Upper lobe of right lung (tissue), 1 donor: ENCODE results near the gene MATN3. TPM values are rescaled to one million over a fixed set of nuclear protein-coding genes. Genes with fewer than 3 reads are reported as not detected.

ENCODE experiments used
- ATAC-seq: fragments of 200-7000 bp; cut with Tn5 transposase; one replicate; pipeline ENCODE4 v1.9.1; 2020; ENCODE audit warnings: mild to moderate bottlenecking, moderate library complexity
- DNase-seq: peaks from one replicate; pipeline ENCODE4 v3.0.0-alpha.2; 2020
- H3K27ac ChIP-seq: fragments of 200-600 bp; one replicate; pipeline ENCODE4 v1.8.0; 2022
- H3K27me3 ChIP-seq: fragments of 200-600 bp; one replicate; pipeline ENCODE4 v1.8.0; 2022; ENCODE audit warnings: mild to moderate bottlenecking
- H3K36me3 ChIP-seq: fragments of 200-600 bp; one replicate; pipeline ENCODE4 v1.8.0; 2022
- H3K4me1 ChIP-seq: fragments of 200-600 bp; one replicate; pipeline ENCODE4 v1.8.0; 2022
- H3K4me3 ChIP-seq: fragments of 200-600 bp; one replicate; pipeline ENCODE4 v1.8.0; 2022; ENCODE audit warnings: mild to moderate bottlenecking
- H3K9me3 ChIP-seq: fragments of 200-600 bp; one replicate; pipeline ENCODE4 v1.8.0; 2022
- intact Hi-C: fragments of 100-400 bp; cut with DNase I; formaldehyde crosslinking; loops from one replicate; pipeline ENCODE4 v1.11.0; 2022
- total RNA-seq: library from RNA; stranded (reverse); fragmentation: NEBNext Ultra II Directional; extraction: Animal tissue kit (Norgen Biotek cat#: 25700); gene quantifications from one replicate; pipeline ENCODE4 v1.2.1, GENCODE V29; 2021
- TF ChIP-seq, protein P1 (sequence below): fragments of 200-600 bp; IDR thresholded peaks from one replicate; pipeline ENCODE4 v1.8.0; 2022; ENCODE audit warnings: antibody characterized with exemption
- donor health status: DM: no; HTN: yes; CAD: no; lungs with severe emphysema.

Gene MATN3
- total RNA-seq, 1 donor from 2014 or later: 11.7 TPM

DNA sequence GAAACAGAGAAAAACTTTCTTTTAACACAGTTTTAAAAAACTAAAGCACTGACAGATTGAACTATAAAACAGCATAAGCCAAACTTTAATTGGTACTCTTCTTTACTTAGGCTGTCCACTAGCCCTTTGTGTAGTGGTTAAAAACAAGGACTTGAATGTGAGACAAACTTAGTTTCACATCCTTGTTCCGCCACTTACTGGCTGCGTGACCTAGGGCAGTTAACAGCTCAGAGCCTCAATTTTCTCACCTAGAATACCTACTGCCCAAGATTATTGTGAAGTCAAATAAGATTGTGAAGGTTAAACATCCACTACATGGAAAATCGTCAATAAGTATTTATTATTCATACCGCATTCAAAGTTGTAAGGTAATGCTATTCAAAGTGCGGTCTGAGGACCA lies 24.5 kb downstream of the MATN3 start:
- Histone ChIP-seq H3K4me1 (no peaks in the 10 kb centered on the region), H3K27me3 (no peaks in the 10 kb centered on the region), H3K27ac (no peak overlapping the region), H3K36me3 (no peaks in the 10 kb centered on the region), H3K9me3 (no peaks in the 10 kb centered on the region), H3K4me3 (no peak overlapping the region)
- DNase-seq (no peak), ATAC-seq (no peak)
- intact Hi-C loops: no loop called here
- TF ChIP-seq, protein P1, sequence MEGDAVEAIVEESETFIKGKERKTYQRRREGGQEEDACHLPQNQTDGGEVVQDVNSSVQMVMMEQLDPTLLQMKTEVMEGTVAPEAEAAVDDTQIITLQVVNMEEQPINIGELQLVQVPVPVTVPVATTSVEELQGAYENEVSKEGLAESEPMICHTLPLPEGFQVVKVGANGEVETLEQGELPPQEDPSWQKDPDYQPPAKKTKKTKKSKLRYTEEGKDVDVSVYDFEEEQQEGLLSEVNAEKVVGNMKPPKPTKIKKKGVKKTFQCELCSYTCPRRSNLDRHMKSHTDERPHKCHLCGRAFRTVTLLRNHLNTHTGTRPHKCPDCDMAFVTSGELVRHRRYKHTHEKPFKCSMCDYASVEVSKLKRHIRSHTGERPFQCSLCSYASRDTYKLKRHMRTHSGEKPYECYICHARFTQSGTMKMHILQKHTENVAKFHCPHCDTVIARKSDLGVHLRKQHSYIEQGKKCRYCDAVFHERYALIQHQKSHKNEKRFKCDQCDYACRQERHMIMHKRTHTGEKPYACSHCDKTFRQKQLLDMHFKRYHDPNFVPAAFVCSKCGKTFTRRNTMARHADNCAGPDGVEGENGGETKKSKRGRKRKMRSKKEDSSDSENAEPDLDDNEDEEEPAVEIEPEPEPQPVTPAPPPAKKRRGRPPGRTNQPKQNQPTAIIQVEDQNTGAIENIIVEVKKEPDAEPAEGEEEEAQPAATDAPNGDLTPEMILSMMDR: no peak

DNA sequence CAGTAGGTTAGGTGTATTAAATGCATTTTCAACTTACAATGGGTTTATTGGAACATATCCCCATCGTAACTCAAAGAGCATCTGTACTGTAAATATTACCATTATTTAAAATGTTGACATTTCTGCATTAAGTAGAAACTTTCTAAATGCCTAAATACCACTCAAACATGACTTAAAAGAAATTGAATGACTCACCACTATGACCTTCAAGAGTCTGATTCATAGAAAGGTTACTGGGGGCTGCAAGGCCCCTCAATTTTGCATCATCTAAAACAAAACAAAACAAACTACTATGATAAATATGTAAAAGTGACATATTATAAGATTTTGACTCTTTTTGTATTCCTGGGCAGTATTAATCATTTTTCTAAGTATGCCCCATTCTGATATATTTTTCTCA lies 30.2 kb downstream of the MATN3 start:
- peaks cover 6% of the 10 kb centered on the region for H3K36me3 ChIP-seq
- no peak overlapping the region for H3K4me3 ChIP-seq
- DNase-seq (no peak), ATAC-seq (no peak)
- no peaks in the 10 kb centered on the region for H3K4me1 ChIP-seq
- H3K9me3 ChIP-seq: no peaks in the 10 kb centered on the region
- H3K27me3 ChIP-seq: no peaks in the 10 kb centered on the region
- H3K27ac ChIP-seq: no peak overlapping the region
- TF ChIP-seq, protein P1: no peak
- intact Hi-C loops: no loop called here

DNA sequence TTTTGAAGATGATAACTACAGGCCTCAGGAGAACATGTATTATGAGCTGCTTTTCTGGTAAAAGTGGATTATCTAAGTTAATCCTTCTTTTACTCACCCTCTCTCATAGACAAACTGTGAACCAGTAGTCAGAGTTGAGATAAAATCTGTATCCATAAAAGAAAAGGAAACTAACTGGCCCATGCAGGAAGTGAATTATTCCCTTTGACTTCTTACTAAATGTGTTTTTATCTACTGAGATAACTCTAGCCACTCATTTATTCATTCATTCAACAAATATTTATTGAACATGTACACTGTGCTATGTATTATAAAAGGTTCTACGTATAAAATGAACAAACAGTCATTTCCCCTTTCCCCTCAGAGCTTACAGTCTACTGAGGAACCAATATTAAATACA lies 32.5 kb downstream of the MATN3 start:
- TF ChIP-seq, protein P1: no peak
- Histone ChIP-seq H3K4me3 (no peak overlapping the region), H3K36me3 (peaks cover 14% of the 10 kb centered on the region), H3K27ac (no peak overlapping the region), H3K4me1 (no peaks in the 10 kb centered on the region), H3K27me3 (no peaks in the 10 kb centered on the region), H3K9me3 (no peaks in the 10 kb centered on the region)
- no peak for ATAC-seq
- DNase-seq: no peak
- intact Hi-C loops: no loop called here

DNA sequence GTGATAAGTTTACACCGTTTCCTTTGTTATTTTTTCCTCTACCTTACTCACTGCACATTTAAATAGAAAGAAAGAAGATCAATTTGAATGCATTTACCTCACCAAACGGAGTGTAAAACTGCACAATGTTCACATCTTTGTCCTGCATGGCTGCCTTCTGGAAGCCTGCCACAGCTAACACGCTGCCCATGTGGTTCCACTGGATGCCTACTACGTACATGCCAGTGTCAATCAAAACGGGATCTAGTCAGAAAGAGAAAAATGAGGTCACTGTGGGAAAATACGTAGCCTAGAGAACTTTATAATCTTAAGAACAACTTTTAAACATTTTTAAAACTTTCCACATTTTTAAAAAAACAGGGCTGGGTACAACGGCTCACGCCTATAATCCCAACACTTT lies 39.0 kb downstream of the MATN3 start:
- no peak for ATAC-seq
- TF ChIP-seq, protein P1: no peak
- no peak for DNase-seq
- no peaks in the 10 kb centered on the region for H3K27me3 ChIP-seq
- no peak overlapping the region for H3K4me3 ChIP-seq
- intact Hi-C loops: no loop called here
- no peaks in the 10 kb centered on the region for H3K4me1 ChIP-seq
- no peak overlapping the region for H3K27ac ChIP-seq
- H3K9me3 ChIP-seq: no peaks in the 10 kb centered on the region
- peaks cover 23% of the 10 kb centered on the region for H3K36me3 ChIP-seq

DNA sequence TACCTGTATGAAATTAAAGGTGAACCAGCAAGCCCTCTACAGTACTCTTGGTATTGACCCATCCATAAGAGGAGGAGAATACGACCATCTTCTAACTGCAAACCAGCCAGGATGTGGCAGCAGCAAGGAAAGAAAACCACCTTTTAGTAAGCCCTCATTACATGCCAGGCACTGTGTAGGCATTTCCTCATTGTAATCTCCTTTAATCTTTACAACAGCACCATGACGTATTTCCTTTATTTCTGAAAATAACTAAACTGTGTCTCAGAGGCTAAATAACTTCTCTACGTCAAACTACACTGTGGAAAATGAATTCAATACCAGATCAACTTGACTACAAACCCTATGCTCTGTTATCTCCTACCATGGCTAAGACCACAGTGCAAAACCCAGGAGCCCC lies 40.8 kb downstream of the MATN3 start:
- ATAC-seq (no peak), DNase-seq (no peak)
- Histone ChIP-seq H3K27me3 (no peaks in the 10 kb centered on the region), H3K4me3 (no peak overlapping the region), H3K27ac (no peak overlapping the region), H3K4me1 (no peaks in the 10 kb centered on the region), H3K36me3 (peaks cover 16% of the 10 kb centered on the region), H3K9me3 (no peaks in the 10 kb centered on the region)
- intact Hi-C loops: no loop called here
- TF ChIP-seq, protein P1: no peak

DNA sequence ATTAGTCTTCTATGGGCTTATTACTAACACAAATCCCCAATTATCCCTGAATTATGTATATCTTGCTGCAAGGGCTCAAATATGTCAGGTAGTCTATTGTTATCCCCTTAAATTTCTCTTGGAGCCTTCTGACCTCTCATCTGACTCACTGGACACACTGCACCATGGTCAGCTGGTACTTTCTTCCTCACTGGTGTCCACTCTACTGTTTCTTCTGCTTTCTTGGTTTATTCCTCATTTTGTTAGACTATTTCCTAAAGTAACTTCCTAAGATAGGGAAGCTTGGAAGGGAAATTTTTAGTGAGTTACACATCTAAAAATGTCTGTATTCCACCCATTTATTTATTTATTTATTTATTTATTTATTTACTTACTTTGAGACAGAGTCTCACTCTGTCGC lies 49.1 kb downstream of the MATN3 start:
- Histone ChIP-seq H3K4me1 (no peaks in the 10 kb centered on the region), H3K27ac (no peak overlapping the region), H3K36me3 (peaks cover 5% of the 10 kb centered on the region), H3K27me3 (no peaks in the 10 kb centered on the region), H3K4me3 (no peak overlapping the region), H3K9me3 (no peaks in the 10 kb centered on the region)
- no peak for DNase-seq
- TF ChIP-seq, protein P1: no peak
- no peak for ATAC-seq
- intact Hi-C loops: no loop called here
